Neural cell (in vitro differentiated cells): ENCODE data around the gene TOMM7.

ENCODE experiments used
- EP300 ChIP-seq: fragments of 450-650 bp; conservative IDR thresholded peaks from 2 replicates; pipeline ENCODE4 v1.6.1; 2014; ENCODE audit warnings: antibody characterized with exemption, mild to moderate bottlenecking, moderate library complexity; ENCODE audit not compliant: poor library complexity, severe bottlenecking
- EZH2 ChIP-seq: fragments of 200-600, 300-800 bp; shearing (Covaris generic), sonication (generic); IDR thresholded peaks from 2 replicates; pipeline ENCODE4 v1.6.1; 2014; ENCODE audit warnings: antibody characterized with exemption, low read length, borderline replicate concordance, mild to moderate bottlenecking; ENCODE audit not compliant: insufficient read depth, poor library complexity, severe bottlenecking
- MXI1 ChIP-seq: fragments of 450-650 bp; conservative IDR thresholded peaks from 2 replicates; pipeline ENCODE4 v1.6.1; 2014; ENCODE audit warnings: antibody characterized with exemption, mild to moderate bottlenecking; ENCODE audit not compliant: poor library complexity, severe bottlenecking
- POLR2AphosphoS5 ChIP-seq: IDR thresholded peaks from 2 replicates; pipeline ENCODE4 v1.6.1; 2012
- RAD21 ChIP-seq: fragments of 450-650 bp; conservative IDR thresholded peaks from 2 replicates; pipeline ENCODE4 v1.6.1; 2014; ENCODE audit warnings: antibody characterized with exemption, mild to moderate bottlenecking, moderate library complexity
- SMC3 ChIP-seq: fragments of 450-650 bp; conservative IDR thresholded peaks from 2 replicates; pipeline ENCODE4 v1.6.1; 2014; ENCODE audit warnings: antibody characterized with exemption, mild to moderate bottlenecking, moderate library complexity; ENCODE audit not compliant: poor library complexity
- TAF1 ChIP-seq: IDR thresholded peaks from 2 replicates; pipeline ENCODE4 v1.6.1; 2012; ENCODE audit warnings: low read depth
- TF ChIP-seq, protein P1 (sequence below): fragments of 450-650 bp; IDR thresholded peaks from 2 replicates; pipeline ENCODE4 v1.5.1; 2014; ENCODE audit warnings: antibody characterized with exemption, mild to moderate bottlenecking, moderate library complexity; ENCODE audit not compliant: poor library complexity, severe bottlenecking
- TF ChIP-seq, protein P2 (sequence below): IDR thresholded peaks from 2 replicates; pipeline ENCODE4 v1.6.1; 2012; ENCODE audit warnings: borderline replicate concordance

DNA sequence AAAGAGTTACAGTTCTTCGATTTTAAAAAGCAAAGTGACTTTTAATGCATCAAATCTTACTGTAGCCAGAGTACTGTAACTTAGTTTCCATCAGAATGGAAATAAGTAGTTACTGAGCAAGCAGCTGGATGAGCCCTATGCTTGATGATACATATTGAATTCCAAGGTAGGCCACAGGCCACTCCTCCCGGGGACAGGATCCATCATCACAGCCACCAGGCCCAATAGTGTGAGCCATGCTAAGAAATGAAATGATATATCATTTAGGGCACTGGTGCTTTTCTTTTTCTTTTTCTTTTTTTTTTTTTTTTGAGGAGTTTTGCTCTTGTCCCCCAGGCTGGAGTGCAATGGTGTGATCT lies 42.9 kb upstream of the TOMM7 start:
- TF ChIP-seq, protein P1, sequence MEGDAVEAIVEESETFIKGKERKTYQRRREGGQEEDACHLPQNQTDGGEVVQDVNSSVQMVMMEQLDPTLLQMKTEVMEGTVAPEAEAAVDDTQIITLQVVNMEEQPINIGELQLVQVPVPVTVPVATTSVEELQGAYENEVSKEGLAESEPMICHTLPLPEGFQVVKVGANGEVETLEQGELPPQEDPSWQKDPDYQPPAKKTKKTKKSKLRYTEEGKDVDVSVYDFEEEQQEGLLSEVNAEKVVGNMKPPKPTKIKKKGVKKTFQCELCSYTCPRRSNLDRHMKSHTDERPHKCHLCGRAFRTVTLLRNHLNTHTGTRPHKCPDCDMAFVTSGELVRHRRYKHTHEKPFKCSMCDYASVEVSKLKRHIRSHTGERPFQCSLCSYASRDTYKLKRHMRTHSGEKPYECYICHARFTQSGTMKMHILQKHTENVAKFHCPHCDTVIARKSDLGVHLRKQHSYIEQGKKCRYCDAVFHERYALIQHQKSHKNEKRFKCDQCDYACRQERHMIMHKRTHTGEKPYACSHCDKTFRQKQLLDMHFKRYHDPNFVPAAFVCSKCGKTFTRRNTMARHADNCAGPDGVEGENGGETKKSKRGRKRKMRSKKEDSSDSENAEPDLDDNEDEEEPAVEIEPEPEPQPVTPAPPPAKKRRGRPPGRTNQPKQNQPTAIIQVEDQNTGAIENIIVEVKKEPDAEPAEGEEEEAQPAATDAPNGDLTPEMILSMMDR: no peak
- TF ChIP-seq, protein P2, sequence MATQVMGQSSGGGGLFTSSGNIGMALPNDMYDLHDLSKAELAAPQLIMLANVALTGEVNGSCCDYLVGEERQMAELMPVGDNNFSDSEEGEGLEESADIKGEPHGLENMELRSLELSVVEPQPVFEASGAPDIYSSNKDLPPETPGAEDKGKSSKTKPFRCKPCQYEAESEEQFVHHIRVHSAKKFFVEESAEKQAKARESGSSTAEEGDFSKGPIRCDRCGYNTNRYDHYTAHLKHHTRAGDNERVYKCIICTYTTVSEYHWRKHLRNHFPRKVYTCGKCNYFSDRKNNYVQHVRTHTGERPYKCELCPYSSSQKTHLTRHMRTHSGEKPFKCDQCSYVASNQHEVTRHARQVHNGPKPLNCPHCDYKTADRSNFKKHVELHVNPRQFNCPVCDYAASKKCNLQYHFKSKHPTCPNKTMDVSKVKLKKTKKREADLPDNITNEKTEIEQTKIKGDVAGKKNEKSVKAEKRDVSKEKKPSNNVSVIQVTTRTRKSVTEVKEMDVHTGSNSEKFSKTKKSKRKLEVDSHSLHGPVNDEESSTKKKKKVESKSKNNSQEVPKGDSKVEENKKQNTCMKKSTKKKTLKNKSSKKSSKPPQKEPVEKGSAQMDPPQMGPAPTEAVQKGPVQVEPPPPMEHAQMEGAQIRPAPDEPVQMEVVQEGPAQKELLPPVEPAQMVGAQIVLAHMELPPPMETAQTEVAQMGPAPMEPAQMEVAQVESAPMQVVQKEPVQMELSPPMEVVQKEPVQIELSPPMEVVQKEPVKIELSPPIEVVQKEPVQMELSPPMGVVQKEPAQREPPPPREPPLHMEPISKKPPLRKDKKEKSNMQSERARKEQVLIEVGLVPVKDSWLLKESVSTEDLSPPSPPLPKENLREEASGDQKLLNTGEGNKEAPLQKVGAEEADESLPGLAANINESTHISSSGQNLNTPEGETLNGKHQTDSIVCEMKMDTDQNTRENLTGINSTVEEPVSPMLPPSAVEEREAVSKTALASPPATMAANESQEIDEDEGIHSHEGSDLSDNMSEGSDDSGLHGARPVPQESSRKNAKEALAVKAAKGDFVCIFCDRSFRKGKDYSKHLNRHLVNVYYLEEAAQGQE: no peak
- TF ChIP-seq POLR2AphosphoS5: no peak
- TF ChIP-seq EP300: no peak
- no peak for TF ChIP-seq TAF1
- TF ChIP-seq EZH2: no peak
- TF ChIP-seq RAD21: no peak
- no peak for TF ChIP-seq SMC3
- TF ChIP-seq MXI1: no peak
